Stimulated activated CD8-positive, alpha-beta memory T cell treated with anti-CD3 and anti-CD28 coated beads, Interleukin-7, amount 100 ng/mL, for 48 hours (primary cell): ENCODE data around the gene SMIM45.

Experiments
- DNase-seq, 2 donors: peaks; one replicate each; pipeline ENCODE4 v3.0.0-alpha.2; 2020; ENCODE audit warnings: low read depth in 1 of 2; ENCODE audit errors: extremely low read depth in 1 of 2

Gene SMIM45

GRCh38 chr22:41915035-41915785, 36.7 kb upstream of the SMIM45 start, which contains the start of gene SHISA8:
Gene SHISA8 (minus strand): TSS chr22:41915074. CDS start chr22:41914667, 407 bp downstream.
- no peak for DNase-seq

- no peak for DNase-seq
Observed at GRCh38 chr22:41915786-41916493, 36.0 kb upstream of the SMIM45 start.

- DNase-seq: no peak
Observed at GRCh38 chr22:41916745-41917358, 35.1 kb upstream of the SMIM45 start.

- no peak for DNase-seq
Observed at GRCh38 chr22:41917375-41917902, 34.5 kb upstream of the SMIM45 start.

- no peak for DNase-seq
Observed at GRCh38 chr22:41917903-41918791, 33.8 kb upstream of the SMIM45 start.

GRCh38 chr22:41919357-41920224, 32.4 kb upstream of the SMIM45 start:
- DNase-seq: no peak

- DNase-seq: no peak
Observed at GRCh38 chr22:41920271-41920976, 31.5 kb upstream of the SMIM45 start.

GRCh38 chr22:41922328-41922727, 29.6 kb upstream of the SMIM45 start:
- DNase-seq: no peak

- no peak for DNase-seq
Observed at GRCh38 chr22:41922940-41923594, 28.9 kb upstream of the SMIM45 start.

- DNase-seq: no peak
Observed at GRCh38 chr22:41923595-41924276, 28.2 kb upstream of the SMIM45 start.

- DNase-seq: peak; percentile 53 to 55
Observed at GRCh38 chr22:41925783-41926460, 26.0 kb upstream of the SMIM45 start.

GRCh38 chr22:41927813-41928212, 24.1 kb upstream of the SMIM45 start:
- DNase-seq: no peak

- no peak for DNase-seq
Observed at GRCh38 chr22:41928593-41929417, 23.1 kb upstream of the SMIM45 start.

GRCh38 chr22:41929418-41929810, 22.5 kb upstream of the SMIM45 start:
- no peak for DNase-seq

GRCh38 chr22:41931701-41932269, 20.2 kb upstream of the SMIM45 start:
- DNase-seq: no peak

- DNase-seq: no peak
Observed at GRCh38 chr22:41932353-41932752, 19.6 kb upstream of the SMIM45 start.
